Mesothelial cell of epicardium (in vitro differentiated cells): ENCODE data around the gene BORCS6. TPM values are rescaled to one million over a fixed set of nuclear protein-coding genes. Genes with fewer than 3 reads are reported as not detected.
A peak's percentile ranks its signal among the peaks of the same experiment; 100 is the strongest.

Experiments used
- DNase-seq, 2 experiments: peaks; one replicate each; pipeline ENCODE4 v3.0.0; 2021; ENCODE audit warnings: low spot score in 2 of 2; ENCODE audit not compliant: unreplicated experiment in 2 of 2
- H3K27ac Mint-ChIP-seq: 2 replicates; pipeline ENCODE4 v1.8.0; 2021; ENCODE audit warnings: mixed read lengths
- H3K27me3 Mint-ChIP-seq: 2 replicates; pipeline ENCODE4 v1.8.0; 2021; ENCODE audit warnings: low read depth, mixed read lengths
- H3K36me3 Mint-ChIP-seq: 2 replicates; pipeline ENCODE4 v1.8.0; 2021; ENCODE audit warnings: mixed read lengths
- H3K4me1 Mint-ChIP-seq: 2 replicates; pipeline ENCODE4 v1.8.0; 2021; ENCODE audit warnings: mixed read lengths
- H3K4me3 Mint-ChIP-seq: 2 replicates; pipeline ENCODE4 v1.8.0; 2021; ENCODE audit warnings: mild to moderate bottlenecking, moderate library complexity, mixed read lengths
- H3K9me3 Mint-ChIP-seq: 2 replicates; pipeline ENCODE4 v1.8.0; 2021; ENCODE audit warnings: mixed read lengths
- total RNA-seq: library from RNA; stranded (reverse); gene quantifications from 3 replicates; pipeline ENCODE4 v1.2.1, GENCODE V29; 2021
- TF ChIP-seq, protein P1 (sequence below): fragments of 200-600 bp; sonication (generic); IDR thresholded peaks from one replicate; pipeline ENCODE4 v1.5.0; 2021; ENCODE audit warnings: antibody characterized with exemption; ENCODE audit not compliant: unreplicated experiment

BORCS6 gene
- total RNA-seq, 1 donor from 2014 or later, result 3.0 TPM

DNA sequence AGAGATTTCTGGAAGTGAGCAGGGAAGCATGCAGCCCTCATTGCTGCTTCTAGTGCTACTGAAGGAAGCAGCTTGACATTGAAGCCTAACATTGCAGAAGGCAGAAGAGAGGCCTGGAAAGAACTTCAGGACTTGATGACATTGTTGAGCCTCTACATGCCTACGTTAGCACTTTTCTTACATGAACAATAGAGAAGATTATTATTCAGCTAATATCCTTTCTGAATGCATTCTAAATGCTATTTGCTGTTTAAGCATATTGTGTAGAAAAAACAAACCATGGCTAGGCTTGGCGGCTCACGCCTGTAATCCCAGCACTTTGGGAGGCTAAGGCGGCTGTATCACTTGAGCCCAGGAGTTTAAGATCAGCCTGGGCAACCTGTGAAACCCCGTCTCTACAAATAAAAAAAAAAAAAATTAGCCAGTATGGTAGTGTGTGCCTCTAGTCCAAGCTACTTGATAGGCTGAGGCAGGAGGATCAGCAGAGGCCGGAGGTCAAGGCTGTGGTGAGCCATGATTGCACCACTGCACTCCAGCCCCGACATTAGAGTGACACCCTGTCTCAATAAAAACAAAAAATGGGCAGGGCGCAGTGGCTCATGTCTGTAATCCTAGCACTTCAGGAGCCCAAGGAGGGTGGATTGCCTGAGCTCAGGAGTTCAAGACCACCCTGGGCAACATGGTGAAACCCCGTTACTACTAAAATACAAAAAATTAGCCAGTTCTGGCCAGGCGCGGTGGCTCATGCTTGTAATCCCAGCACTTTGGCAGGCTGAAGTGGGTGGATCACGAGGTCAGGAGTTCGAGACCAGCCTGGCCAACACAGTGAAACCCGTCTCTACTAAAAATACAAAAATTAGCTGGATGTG lies 22.6 kb upstream of the BORCS6 start:
- TF ChIP-seq, protein P1, sequence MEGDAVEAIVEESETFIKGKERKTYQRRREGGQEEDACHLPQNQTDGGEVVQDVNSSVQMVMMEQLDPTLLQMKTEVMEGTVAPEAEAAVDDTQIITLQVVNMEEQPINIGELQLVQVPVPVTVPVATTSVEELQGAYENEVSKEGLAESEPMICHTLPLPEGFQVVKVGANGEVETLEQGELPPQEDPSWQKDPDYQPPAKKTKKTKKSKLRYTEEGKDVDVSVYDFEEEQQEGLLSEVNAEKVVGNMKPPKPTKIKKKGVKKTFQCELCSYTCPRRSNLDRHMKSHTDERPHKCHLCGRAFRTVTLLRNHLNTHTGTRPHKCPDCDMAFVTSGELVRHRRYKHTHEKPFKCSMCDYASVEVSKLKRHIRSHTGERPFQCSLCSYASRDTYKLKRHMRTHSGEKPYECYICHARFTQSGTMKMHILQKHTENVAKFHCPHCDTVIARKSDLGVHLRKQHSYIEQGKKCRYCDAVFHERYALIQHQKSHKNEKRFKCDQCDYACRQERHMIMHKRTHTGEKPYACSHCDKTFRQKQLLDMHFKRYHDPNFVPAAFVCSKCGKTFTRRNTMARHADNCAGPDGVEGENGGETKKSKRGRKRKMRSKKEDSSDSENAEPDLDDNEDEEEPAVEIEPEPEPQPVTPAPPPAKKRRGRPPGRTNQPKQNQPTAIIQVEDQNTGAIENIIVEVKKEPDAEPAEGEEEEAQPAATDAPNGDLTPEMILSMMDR, result no peak
- H3K9me3 Mint-ChIP-seq, result no peaks in the 10 kb centered on the region
- peaks cover 14% of the 10 kb centered on the region for H3K4me1 Mint-ChIP-seq

DNA sequence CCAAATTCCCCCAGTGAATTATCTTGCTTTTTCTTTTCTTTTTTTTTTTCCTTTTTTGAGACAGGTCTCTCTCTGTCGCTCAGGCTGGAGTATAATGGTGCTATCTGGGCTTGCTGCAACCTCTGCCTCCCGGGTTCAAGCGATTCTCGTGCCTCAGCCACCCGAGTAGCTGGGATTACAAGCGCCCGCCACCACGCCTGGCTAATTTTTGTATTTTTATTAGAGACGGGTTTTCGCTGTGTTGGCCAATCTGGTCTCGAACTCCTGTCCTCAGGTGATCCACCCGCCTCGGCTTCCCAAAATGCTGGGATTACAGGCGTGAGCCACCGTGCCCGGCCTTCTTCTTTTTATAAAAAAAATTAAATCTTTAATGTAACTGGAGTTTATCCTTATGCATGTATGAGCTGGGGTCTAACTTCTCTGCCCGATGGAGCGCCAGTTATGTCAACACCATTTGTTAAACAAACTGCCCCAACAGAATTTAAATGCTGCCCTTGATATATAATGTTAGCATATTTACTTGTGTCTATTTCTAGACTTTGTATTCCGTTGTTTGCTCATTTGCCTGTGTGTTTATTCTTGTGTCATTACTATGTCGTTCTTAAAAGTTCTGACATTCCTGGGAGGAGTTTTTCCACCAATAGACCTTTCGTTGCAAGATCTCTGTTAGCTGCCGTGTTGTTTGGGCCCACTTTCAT lies 20.9 kb upstream of the BORCS6 start:
- H3K27me3 Mint-ChIP-seq, result no peaks in the 10 kb centered on the region
- TF ChIP-seq, protein P1, result no peak
- no peaks in the 10 kb centered on the region for H3K9me3 Mint-ChIP-seq
- H3K4me3 Mint-ChIP-seq, result peak overlapping the region; percentile 82
- DNase-seq, result no peak
- peaks cover 2% of the 10 kb centered on the region for H3K36me3 Mint-ChIP-seq
- peak overlapping the region; percentile 97 for H3K27ac Mint-ChIP-seq
- H3K4me1 Mint-ChIP-seq, result peaks cover 14% of the 10 kb centered on the region

More for the DNA sequence above, 22.6 kb upstream of the BORCS6 start:
- no peaks in the 10 kb centered on the region for H3K36me3 Mint-ChIP-seq
- no peaks in the 10 kb centered on the region for H3K27me3 Mint-ChIP-seq
- no peak overlapping the region for H3K27ac Mint-ChIP-seq
- no peak overlapping the region for H3K4me3 Mint-ChIP-seq
- no peak for DNase-seq

DNA sequence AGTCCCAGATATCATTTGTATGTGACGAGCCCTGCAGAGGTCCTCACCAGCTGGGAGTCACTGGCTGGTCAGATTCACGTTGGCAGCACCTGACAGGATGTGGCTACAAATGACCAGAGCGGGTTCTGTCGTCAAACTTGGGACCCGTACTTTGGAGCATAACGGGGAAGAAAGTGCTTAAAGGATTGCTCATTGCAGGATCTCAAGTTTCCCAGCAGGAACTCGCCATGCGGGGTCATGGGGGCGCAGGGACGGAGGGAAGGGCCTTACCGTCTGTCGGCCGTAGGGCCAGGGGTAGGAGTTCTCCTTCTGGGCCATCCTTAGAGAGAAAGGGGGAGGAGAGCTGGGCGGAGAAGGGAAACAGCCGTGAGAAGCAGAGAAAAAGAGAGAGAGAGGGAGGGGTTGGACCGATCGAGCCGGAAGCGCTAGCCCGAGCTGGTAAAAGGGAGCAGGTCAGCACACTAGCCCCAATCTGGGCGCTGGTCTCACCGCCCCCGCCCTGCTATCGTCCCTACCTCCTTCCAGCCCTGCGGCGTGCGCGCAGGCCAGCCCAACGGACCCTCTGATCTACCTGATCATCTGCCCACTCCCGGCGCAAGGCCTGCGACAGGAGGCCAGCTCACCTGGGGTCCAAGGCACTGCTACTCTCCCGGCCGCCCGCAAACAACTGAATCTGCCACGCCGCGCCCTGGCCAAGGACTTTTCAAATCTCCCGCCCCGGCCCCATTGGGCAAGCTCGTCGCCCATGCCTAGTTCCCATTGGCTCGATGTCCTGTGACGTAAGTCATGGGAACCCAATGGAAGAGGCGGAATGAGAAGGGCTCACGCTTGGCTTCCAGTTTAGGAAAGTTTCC lies 20.2 kb upstream of the BORCS6 start, which contains the start of gene AURKB:
Gene AURKB (minus strand): TSS at position 669 of the 854 bp plus-strand sequence. CDS start 351 bp downstream, at position 318.
- Mint-ChIP-seq H3K4me1 (peaks cover 14% of the 10 kb centered on the region), H3K27me3 (no peaks in the 10 kb centered on the region), H3K9me3 (no peaks in the 10 kb centered on the region), H3K27ac (peak within 1 kb of the TSS; percentile 97), H3K4me3 (peak within 1 kb of the TSS; percentile 82), H3K36me3 (peaks cover 2% of the 10 kb centered on the region)
- peak; percentile 94 to 95 for DNase-seq
- TF ChIP-seq, protein P1, result no peak

DNA sequence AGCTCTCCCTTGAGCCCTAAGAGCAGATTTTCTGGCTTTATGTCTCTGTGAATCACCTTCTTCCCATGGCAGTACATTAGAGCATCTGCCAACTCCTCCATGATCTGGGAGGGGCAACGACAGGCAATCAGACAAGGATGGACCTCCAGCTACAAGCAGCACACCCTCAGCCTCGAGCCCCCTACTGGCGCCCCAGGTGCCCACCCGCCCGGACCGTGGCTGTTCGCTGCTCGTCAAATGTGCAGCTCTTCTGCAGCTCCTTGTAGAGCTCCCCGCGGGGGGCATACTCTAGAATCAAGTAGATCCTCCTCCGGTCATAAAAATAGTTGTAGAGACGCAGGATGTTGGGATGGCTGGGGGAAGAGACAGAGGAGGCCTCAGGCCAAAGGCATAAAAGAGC lies 16.6 kb upstream of the BORCS6 start:
- Mint-ChIP-seq H3K36me3 (peaks cover 3% of the 10 kb centered on the region), H3K27ac (no peak overlapping the region), H3K4me1 (peaks cover 14% of the 10 kb centered on the region), H3K27me3 (no peaks in the 10 kb centered on the region), H3K4me3 (no peak overlapping the region), H3K9me3 (no peaks in the 10 kb centered on the region)
- TF ChIP-seq, protein P1, result no peak
- DNase-seq, result no peak
